Fibroblast of skin of left quadriceps (primary cell): ENCODE data around the gene HABP2.

Source experiments
- DNase-seq, 2 experiments: peaks; one replicate each; pipeline ENCODE4 v3.0.0-alpha.2; 2013; ENCODE audit warnings: low read depth in 2 of 2

Gene HABP2

DNA sequence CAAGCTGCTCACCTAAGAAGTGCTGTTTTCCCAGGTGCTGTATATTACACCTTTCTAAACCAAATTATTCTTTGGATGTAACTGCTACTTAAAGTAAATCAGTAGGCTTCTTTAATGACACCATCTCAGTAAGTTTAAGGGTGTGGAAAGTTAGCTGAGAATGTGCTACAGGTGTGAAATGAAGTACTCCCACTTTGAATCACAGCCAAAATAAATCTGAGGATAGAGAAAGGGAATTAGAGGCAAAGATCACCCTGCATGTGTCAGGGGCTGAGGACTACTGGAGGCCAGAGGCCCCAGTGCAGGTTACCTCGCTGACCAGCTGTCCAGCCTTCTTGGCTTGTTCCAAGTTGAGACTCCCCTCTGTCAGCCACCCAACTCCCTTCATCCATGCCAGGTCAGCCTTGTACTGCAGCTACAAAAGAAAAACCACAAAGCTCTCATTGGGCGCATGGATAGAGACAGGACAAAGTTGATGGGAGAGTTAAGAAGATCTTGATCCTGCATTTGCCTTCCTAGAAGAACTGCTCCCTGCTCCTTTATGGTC is 75.8 kb downstream of the HABP2 start:
- no peak for DNase-seq

DNA sequence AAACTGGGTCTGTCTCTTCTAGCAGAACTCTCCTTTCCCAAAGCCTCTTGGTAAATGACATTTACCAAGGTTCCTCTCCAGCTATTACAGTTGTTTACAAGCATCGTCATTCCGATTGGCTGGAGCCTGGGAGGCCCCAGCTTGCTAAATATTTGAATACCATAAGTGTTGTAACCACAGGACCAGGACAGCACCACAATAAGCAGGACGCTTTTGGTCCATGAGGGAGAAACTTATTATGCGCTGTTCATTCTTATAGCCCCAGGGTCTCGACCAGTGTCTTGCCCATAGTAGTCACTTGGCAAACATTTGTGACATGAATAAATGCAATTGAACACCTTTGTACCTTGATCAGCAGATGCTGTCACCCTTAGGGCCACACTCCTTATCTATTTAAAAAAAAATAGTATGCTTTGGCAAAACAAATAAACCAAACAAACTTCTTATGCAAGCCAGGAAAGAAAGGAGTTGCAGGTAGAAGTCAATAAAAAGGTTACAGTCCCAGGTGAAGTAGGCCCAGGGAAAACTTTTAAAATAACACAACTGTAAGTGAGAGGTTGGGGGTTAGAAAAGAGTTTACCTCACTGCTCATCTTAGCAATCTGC is 78.2 kb downstream of the HABP2 start:
- no peak for DNase-seq

DNA sequence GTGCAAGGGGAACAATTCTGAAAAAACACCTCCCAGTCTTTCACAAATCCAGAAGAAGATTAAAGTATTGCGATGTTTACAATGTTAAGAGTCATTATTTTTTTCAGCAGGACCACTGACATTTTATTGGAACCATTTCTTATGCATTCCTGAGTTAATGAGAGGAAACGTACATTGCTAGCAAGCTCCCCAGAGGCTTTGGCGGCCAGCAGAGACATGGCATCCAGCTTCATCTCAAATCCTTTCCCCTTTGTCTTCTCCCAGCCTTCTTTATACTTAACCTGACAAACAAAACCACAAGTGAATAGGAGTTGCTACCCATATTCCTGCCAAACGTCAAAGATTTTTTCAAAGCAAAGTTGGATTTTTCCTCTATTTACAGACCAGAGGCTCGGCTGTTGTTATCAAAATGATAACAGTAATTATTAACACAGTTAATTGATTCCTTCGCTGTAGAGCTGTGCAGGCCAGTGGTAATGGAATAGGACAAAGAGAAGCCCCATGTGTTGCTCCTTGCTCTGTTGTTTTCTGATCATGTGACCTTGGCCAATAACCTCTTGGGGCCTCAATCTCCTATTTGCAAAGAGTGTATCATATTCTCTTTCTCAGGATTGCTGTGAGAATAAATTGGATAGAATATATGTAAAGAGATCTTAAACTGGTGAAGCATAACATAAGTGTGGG is 79.0 kb downstream of the HABP2 start:
- no peak for DNase-seq
